Mesendoderm (in vitro differentiated cells): Measurements from ENCODE around the gene CDC42EP4.

Source experiments
- DNase-seq: peaks from one replicate; pipeline ENCODE4 v3.0.0; 2013
- H2AK5ac ChIP-seq: 2 replicates; pipeline ENCODE4 v1.6.1; 2013; ENCODE audit warnings: low read length, inconsistent platforms
- H2BK120ac ChIP-seq: 2 replicates; pipeline ENCODE4 v1.6.1; 2013; ENCODE audit warnings: low read depth, mild to moderate bottlenecking, low read length, moderate library complexity, mixed read lengths
- H2BK15ac ChIP-seq: replicated peaks from 2 replicates; pipeline ENCODE4 v1.6.1; 2013; ENCODE audit warnings: low read depth, mild to moderate bottlenecking, moderate library complexity
- H2BK5ac ChIP-seq: 2 replicates; pipeline ENCODE4 v1.6.1; 2013; ENCODE audit warnings: low read length, inconsistent platforms
- H3K18ac ChIP-seq: 2 replicates; pipeline ENCODE4 v1.6.1; 2013; ENCODE audit warnings: mild to moderate bottlenecking, low read length, mixed read lengths
- H3K23ac ChIP-seq: one replicate; pipeline ENCODE4 v1.6.1; 2013; ENCODE audit warnings: low read length
- H3K27ac ChIP-seq: 2 replicates; pipeline ENCODE4 v1.5.1; 2013; ENCODE audit warnings: low read depth, mild to moderate bottlenecking, inconsistent platforms, low read length, moderate library complexity
- H3K27me3 ChIP-seq: 2 replicates; pipeline ENCODE4 v1.6.1; 2013; ENCODE audit warnings: low read length, control low read depth, mild to moderate bottlenecking, inconsistent platforms; ENCODE audit not compliant: insufficient read depth, poor library complexity
- H3K36me3 ChIP-seq: 2 replicates; pipeline ENCODE4 v1.6.1; 2013; ENCODE audit warnings: low read length, inconsistent platforms; ENCODE audit not compliant: control insufficient read depth, insufficient read depth
- H3K4ac ChIP-seq: one replicate; pipeline ENCODE4 v1.6.1; 2013; ENCODE audit warnings: low read depth, mild to moderate bottlenecking, low read length, moderate library complexity
- H3K4me1 ChIP-seq: 2 replicates; pipeline ENCODE4 v1.6.1; 2013; ENCODE audit warnings: low read depth, low read length, inconsistent platforms; ENCODE audit not compliant: control insufficient read depth
- H3K4me2 ChIP-seq: 2 replicates; pipeline ENCODE4 v1.6.1; 2013; ENCODE audit warnings: low read length
- H3K4me3 ChIP-seq: 2 replicates; pipeline ENCODE4 v1.5.1; 2013; ENCODE audit warnings: mild to moderate bottlenecking, low read length
- H3K56ac ChIP-seq: one replicate; pipeline ENCODE4 v1.6.1; 2013; ENCODE audit warnings: low read length
- H3K79me1 ChIP-seq: 2 replicates; pipeline ENCODE4 v1.6.1; 2013; ENCODE audit warnings: low read length, inconsistent platforms
- H3K79me2 ChIP-seq: 2 replicates; pipeline ENCODE4 v1.6.1; 2013; ENCODE audit warnings: mild to moderate bottlenecking, low read length; ENCODE audit not compliant: control insufficient read depth, insufficient read depth
- H3K9ac ChIP-seq: 2 replicates; pipeline ENCODE4 v1.6.1; 2013; ENCODE audit warnings: low read length, inconsistent platforms
- H4K5ac ChIP-seq: one replicate; pipeline ENCODE4 v1.6.1; 2013; ENCODE audit warnings: low read length
- H4K8ac ChIP-seq: one replicate; pipeline ENCODE4 v1.6.1; 2013; ENCODE audit warnings: low read depth, mild to moderate bottlenecking, control low read depth, low read length, moderate library complexity
- WGBS: extraction: QIAGEN DNeasy Blood & Tissue Kit; methylation state at CpG from one replicate; pipeline ENCODE4 v1.1.7; 2013; ENCODE audit warnings: low lambda C conversion rate, missing lambda C conversion rate; ENCODE audit not compliant: insufficient coverage; ENCODE audit errors: extremely low coverage; 5-methylcytosine and 5-hydroxymethylcytosine counted together

CDC42EP4 gene

DNA sequence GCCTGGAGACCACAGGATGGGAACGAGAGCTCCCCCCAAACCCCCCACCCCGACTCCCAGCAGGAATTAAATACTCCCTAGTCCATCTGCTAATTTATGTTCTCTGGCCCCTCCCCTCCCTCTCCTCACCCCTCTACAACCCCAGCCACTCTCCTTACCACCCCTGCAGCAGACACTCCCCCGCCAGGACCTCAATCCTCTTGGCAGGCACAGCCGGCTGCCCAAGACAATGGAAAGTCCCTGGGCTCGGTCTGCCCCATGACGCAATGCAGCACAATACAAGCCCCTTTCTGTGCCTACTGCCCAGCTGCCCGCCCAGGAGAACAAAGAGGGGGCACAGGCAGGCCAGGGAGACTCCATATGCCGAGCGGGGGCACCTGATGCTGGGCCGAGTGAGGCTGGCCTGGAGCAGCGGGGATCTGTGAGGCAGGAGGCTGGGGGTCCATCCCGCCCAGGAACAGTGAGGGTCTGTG, 30.3 kb upstream of the CDC42EP4 start:
- Histone ChIP-seq H3K27me3 (no peaks in the 10 kb centered on the region), H3K4me3 (no peak overlapping the region), H2BK5ac (peak overlapping the region; percentile 89), H2BK15ac (no peak overlapping the region), H3K79me2 (no peaks in the 10 kb centered on the region), H4K5ac (no peak overlapping the region), H3K4me1 (peaks cover 16% of the 10 kb centered on the region), H4K8ac (no peak overlapping the region), H3K18ac (peak overlapping the region; percentile 71), H3K4ac (peak overlapping the region; percentile 64), H2AK5ac (peak overlapping the region; percentile 77), H3K79me1 (no peaks in the 10 kb centered on the region), H3K27ac (peak overlapping the region; percentile 95), H3K4me2 (peak overlapping the region; percentile 13), H3K56ac (peak overlapping the region; percentile 86), H2BK120ac (peak overlapping the region; percentile 55), H3K36me3 (no peaks in the 10 kb centered on the region), H3K23ac (peak overlapping the region; percentile 59), H3K9ac (peak overlapping the region; percentile 60)
- DNase-seq: peak; percentile 96
- WGBS: no CpG with 5 or more reads among the region's 12 CpGs

DNA sequence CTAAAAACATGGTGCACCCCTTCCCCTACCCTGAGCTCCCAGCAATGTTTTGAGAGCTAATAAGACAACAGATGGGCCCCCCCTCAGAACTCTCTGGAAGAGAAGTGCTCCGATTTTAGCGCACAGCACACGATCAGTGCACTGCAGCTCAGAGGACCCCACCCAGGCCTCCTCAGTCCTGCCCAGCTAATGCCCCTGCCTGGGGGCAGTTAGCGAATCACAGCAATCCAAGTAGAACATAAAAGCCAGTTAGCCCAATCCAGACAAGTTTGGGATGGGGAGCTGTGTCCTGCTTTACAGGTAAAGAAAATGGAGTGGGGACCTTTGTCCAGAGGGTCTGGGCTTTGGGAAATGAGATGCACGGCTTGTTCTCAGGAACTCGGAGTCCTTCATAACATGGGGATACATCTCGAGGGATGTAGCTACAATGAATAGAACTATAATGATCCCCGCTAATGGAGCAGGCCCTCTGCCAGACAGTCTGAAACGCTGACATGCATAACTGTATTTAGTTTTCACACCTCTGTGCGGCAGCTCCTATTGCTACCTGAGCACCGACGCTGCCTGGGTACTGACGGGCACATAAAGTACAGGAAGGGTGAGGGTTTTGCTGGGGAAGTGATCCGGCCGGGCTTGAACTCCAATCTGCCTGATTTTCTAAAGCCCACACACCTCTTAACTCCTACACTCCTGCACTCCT, 29.7 kb upstream of the CDC42EP4 start:
- H2BK15ac ChIP-seq: no peak overlapping the region
- H4K8ac ChIP-seq: no peak overlapping the region
- H3K9ac ChIP-seq: no peak overlapping the region
- no peaks in the 10 kb centered on the region for H3K79me1 ChIP-seq
- H3K79me2 ChIP-seq: no peaks in the 10 kb centered on the region
- no peak overlapping the region for H3K23ac ChIP-seq
- WGBS: no CpG with 5 or more reads among the region's 15 CpGs
- H3K4me3 ChIP-seq: no peak overlapping the region
- H2BK120ac ChIP-seq: no peak overlapping the region
- peaks cover 16% of the 10 kb centered on the region for H3K4me1 ChIP-seq
- peak overlapping the region; percentile 15 for H3K27ac ChIP-seq
- no peak overlapping the region for H2BK5ac ChIP-seq
- H3K36me3 ChIP-seq: no peaks in the 10 kb centered on the region
- no peak for DNase-seq
- H2AK5ac ChIP-seq: no peak overlapping the region
- H3K4me2 ChIP-seq: no peak overlapping the region
- H3K27me3 ChIP-seq: no peaks in the 10 kb centered on the region
- no peak overlapping the region for H4K5ac ChIP-seq
- peak overlapping the region; percentile 59 for H3K56ac ChIP-seq
- H3K4ac ChIP-seq: no peak overlapping the region
- peak overlapping the region; percentile 1 for H3K18ac ChIP-seq

DNA sequence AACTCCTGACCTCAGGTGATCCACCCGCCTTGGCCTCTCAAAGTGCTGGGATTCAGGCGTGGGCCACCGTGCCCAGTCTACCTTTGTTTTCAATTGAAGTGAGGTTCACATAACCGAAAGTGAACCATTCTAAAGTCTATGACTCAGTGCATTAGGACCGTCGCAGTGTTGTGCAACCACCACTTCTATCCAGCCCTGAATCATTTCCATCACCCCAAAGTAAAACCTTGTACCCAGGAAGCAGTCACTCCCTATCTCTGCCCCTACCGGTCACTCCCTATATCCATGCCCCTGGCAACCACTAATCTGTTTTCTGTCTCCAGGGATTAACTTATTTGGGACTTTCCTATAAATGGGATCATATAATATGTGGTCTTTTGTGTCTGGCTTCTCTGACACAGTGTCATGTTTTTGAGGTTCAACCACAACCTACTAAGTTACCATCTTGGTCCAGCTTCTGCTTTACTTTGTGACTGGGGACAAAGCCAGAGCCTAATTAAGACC, 28.3 kb upstream of the CDC42EP4 start:
- Histone ChIP-seq H3K4ac (no peak overlapping the region), H2BK5ac (no peak overlapping the region), H3K79me2 (no peaks in the 10 kb centered on the region), H4K5ac (no peak overlapping the region), H2AK5ac (no peak overlapping the region), H2BK120ac (no peak overlapping the region), H2BK15ac (no peak overlapping the region), H3K36me3 (no peaks in the 10 kb centered on the region), H3K9ac (no peak overlapping the region), H3K4me3 (no peak overlapping the region), H3K23ac (no peak overlapping the region), H3K18ac (no peak overlapping the region), H3K4me1 (peaks cover 16% of the 10 kb centered on the region), H3K27ac (no peak overlapping the region), H3K79me1 (no peaks in the 10 kb centered on the region), H3K56ac (no peak overlapping the region), H3K4me2 (no peak overlapping the region), H3K27me3 (no peaks in the 10 kb centered on the region), H4K8ac (no peak overlapping the region)
- no CpG with 5 or more reads among the region's 7 CpGs for WGBS
- no peak for DNase-seq

DNA sequence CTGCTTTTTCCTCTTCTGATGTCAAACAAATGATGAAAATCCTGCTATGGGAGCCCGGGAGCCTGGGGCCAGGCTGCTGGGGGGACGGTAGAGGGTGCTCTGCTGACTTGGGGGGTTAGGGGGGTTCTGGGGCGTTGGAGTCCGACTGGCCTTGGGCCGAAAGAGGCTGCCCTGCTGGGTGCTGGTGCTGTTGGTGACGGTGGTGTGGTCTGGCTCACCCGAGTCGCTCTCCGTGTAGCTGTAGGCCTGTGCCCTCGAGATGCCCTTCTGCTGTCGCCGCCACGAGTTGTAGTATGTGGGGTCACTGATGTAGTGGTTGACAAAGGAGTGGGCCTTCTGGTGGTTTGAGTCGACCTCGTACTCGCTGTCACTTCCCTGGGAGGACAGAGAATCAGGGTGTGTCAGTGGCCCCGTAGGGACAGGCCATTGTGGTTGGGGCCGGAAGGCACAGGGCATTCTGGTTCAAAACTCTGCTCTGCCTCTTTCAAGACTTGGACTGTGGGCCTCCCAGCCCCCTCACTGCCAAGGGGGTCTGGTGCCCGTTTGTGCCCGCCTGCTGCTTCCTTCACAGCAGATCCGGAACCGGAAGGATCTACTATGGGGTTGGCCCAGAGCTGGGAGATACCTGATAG, 26.9 kb upstream of the CDC42EP4 start:
- Histone ChIP-seq H3K4me3 (no peak overlapping the region), H2BK120ac (no peak overlapping the region), H2BK5ac (no peak overlapping the region), H4K8ac (no peak overlapping the region), H3K27me3 (no peaks in the 10 kb centered on the region), H2BK15ac (no peak overlapping the region), H3K4me2 (no peak overlapping the region), H3K79me1 (no peaks in the 10 kb centered on the region), H3K27ac (no peak overlapping the region), H3K4me1 (peaks cover 13% of the 10 kb centered on the region), H3K18ac (no peak overlapping the region), H3K36me3 (no peaks in the 10 kb centered on the region), H3K79me2 (no peaks in the 10 kb centered on the region), H4K5ac (no peak overlapping the region), H3K23ac (no peak overlapping the region), H2AK5ac (no peak overlapping the region), H3K56ac (no peak overlapping the region), H3K9ac (no peak overlapping the region), H3K4ac (no peak overlapping the region)
- no CpG with 5 or more reads among the region's 22 CpGs for WGBS
- DNase-seq: no peak

DNA sequence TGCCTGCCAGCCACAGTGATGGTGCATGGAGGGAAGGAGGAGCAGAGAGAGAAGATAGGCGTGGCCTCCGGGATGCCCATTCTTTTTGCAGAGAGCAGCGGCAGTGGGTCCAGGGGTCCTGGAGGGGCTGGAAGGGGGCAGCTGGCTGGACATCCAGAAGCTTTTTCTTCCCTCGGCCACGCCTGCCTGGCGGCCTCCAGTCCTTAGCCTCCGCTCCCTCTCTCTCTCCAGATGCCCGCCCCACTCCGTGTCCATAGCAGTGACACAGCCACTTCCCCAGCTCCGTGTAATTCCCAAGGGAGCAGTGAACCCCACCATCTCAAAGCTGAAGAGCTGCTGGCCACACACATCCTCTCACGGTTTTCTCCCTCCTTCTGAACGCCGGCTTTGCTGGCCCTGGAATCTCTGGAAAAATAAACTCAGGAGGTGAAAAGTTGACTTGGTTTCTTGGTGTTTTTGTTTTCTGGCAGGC, 26.3 kb upstream of the CDC42EP4 start:
- no peaks in the 10 kb centered on the region for H3K79me1 ChIP-seq
- H2BK15ac ChIP-seq: no peak overlapping the region
- no peak overlapping the region for H4K5ac ChIP-seq
- H3K4me1 ChIP-seq: peaks cover 10% of the 10 kb centered on the region
- no peak overlapping the region for H3K56ac ChIP-seq
- H2BK5ac ChIP-seq: no peak overlapping the region
- no peak overlapping the region for H3K27ac ChIP-seq
- H4K8ac ChIP-seq: no peak overlapping the region
- H3K79me2 ChIP-seq: no peaks in the 10 kb centered on the region
- no peak overlapping the region for H3K4me3 ChIP-seq
- H3K18ac ChIP-seq: no peak overlapping the region
- no peak overlapping the region for H2AK5ac ChIP-seq
- H3K23ac ChIP-seq: no peak overlapping the region
- DNase-seq: no peak
- no peaks in the 10 kb centered on the region for H3K36me3 ChIP-seq
- H3K4ac ChIP-seq: no peak overlapping the region
- no peaks in the 10 kb centered on the region for H3K27me3 ChIP-seq
- no peak overlapping the region for H3K4me2 ChIP-seq
- no CpG with 5 or more reads among the region's 13 CpGs for whole genome bisulfite sequencing
- no peak overlapping the region for H2BK120ac ChIP-seq
- no peak overlapping the region for H3K9ac ChIP-seq
